Loucy (cell line): ENCODE data around the gene RTL3.

ENCODE experiments used
- H2AFZ ChIP-seq: fragments of 200-600 bp; sonication (generic); 2 replicates; pipeline ENCODE4 v1.6.0; 2016; ENCODE audit warnings: antibody characterized with exemption, mild to moderate bottlenecking, low read length, moderate library complexity
- H3F3A ChIP-seq: fragments of 200-600 bp; 2 replicates; pipeline ENCODE4 v1.6.0; 2016; ENCODE audit warnings: antibody characterized with exemption, low read depth, mild to moderate bottlenecking
- H3K27me3 ChIP-seq: fragments of 200-600 bp; sonication (generic); 2 replicates; pipeline ENCODE4 v1.6.1; 2014; ENCODE audit warnings: low read length, mild to moderate bottlenecking; ENCODE audit not compliant: insufficient read depth, poor library complexity, severe bottlenecking
- H3K36me3 ChIP-seq: fragments of 200-600 bp; sonication (generic); 2 replicates; pipeline ENCODE4 v1.6.1; 2016; ENCODE audit warnings: low read length; ENCODE audit not compliant: insufficient read depth
- H3K4me1 ChIP-seq: fragments of 200-600 bp; sonication (generic); 2 replicates; pipeline ENCODE4 v1.5.1; 2014; ENCODE audit warnings: low read length, mild to moderate bottlenecking; ENCODE audit not compliant: insufficient read depth, poor library complexity, severe bottlenecking
- H3K4me2 ChIP-seq: fragments of 200-600 bp; sonication (generic); 2 replicates; pipeline ENCODE4 v1.6.0; 2014; ENCODE audit warnings: antibody characterized with exemption, low read length, low read depth, mild to moderate bottlenecking; ENCODE audit not compliant: poor library complexity, severe bottlenecking
- H3K4me3 ChIP-seq: fragments of 200-600 bp; sonication (generic); 2 replicates; pipeline ENCODE4 v1.5.1; 2014; ENCODE audit warnings: low read length, mild to moderate bottlenecking, mixed read lengths; ENCODE audit not compliant: poor library complexity, severe bottlenecking
- H3K79me2 ChIP-seq: fragments of 200-600 bp; sonication (generic); 2 replicates; pipeline ENCODE4 v1.6.1; 2014; ENCODE audit warnings: low read length; ENCODE audit not compliant: insufficient read depth
- H3K9ac ChIP-seq: fragments of 200-600 bp; sonication (generic); 2 replicates; pipeline ENCODE4 v1.6.0; 2014; ENCODE audit warnings: mild to moderate bottlenecking, low read depth, low read length, moderate library complexity; ENCODE audit not compliant: poor library complexity, severe bottlenecking
- H3K9me2 ChIP-seq: fragments of 200-600 bp; sonication (generic); replicated peaks from 2 replicates; pipeline ENCODE4 v1.6.1; 2016; ENCODE audit warnings: low read depth, low read length, mixed read lengths
- H3K9me3 ChIP-seq: fragments of 200-600 bp; sonication (generic); 2 replicates; pipeline ENCODE4 v1.6.1; 2014; ENCODE audit warnings: mild to moderate bottlenecking, antibody characterized with exemption, low read length, low read depth; ENCODE audit not compliant: insufficient read depth
- H4K20me1 ChIP-seq: fragments of 200-600 bp; sonication (generic); 2 replicates; pipeline ENCODE4 v1.6.0; 2014; ENCODE audit warnings: antibody characterized with exemption, low read length, mild to moderate bottlenecking; ENCODE audit not compliant: insufficient read depth, poor library complexity, severe bottlenecking
- CTCF ChIP-seq: fragments of 200-600 bp; sonication (generic); conservative IDR thresholded peaks from 2 replicates; pipeline ENCODE4 v1.5.1; 2014; ENCODE audit warnings: mild to moderate bottlenecking, antibody characterized with exemption, low read length
- EZH2phosphoT487 ChIP-seq: fragments of 200-600 bp; IDR thresholded peaks from 2 replicates; pipeline ENCODE4 v1.6.1; 2018; ENCODE audit warnings: antibody characterized with exemption, mild to moderate bottlenecking, moderate library complexity, borderline replicate concordance

RTL3 gene

GRCh38 chrX:78687586-78687985 is 28.5 kb upstream of the RTL3 start:
- no peaks in the 10 kb centered on the region for H3K79me2 ChIP-seq
- no peaks in the 10 kb centered on the region for H3K4me1 ChIP-seq
- no peaks in the 10 kb centered on the region for H3K9me2 ChIP-seq
- no peak overlapping the region for H3K9ac ChIP-seq
- TF ChIP-seq CTCF (no peak), EZH2phosphoT487 (no peak)
- H3K4me2 ChIP-seq = no peak overlapping the region
- no peaks in the 10 kb centered on the region for H3F3A ChIP-seq
- no peaks in the 10 kb centered on the region for H3K27me3 ChIP-seq
- no peaks in the 10 kb centered on the region for H4K20me1 ChIP-seq
- no peak overlapping the region for H2AFZ ChIP-seq
- no peak overlapping the region for H3K4me3 ChIP-seq
- H3K9me3 ChIP-seq = no peaks in the 10 kb centered on the region
- no peaks in the 10 kb centered on the region for H3K36me3 ChIP-seq

- no peaks in the 10 kb centered on the region for H3K9me2 ChIP-seq
- TF ChIP-seq EZH2phosphoT487 = no peak
- no peak overlapping the region for H3K4me2 ChIP-seq
- H3K9ac ChIP-seq = no peak overlapping the region
- H3K4me1 ChIP-seq = peaks cover 17% of the 10 kb centered on the region
- no peaks in the 10 kb centered on the region for H3K36me3 ChIP-seq
- no peaks in the 10 kb centered on the region for H3K9me3 ChIP-seq
- no peaks in the 10 kb centered on the region for H3F3A ChIP-seq
- H3K27me3 ChIP-seq = no peaks in the 10 kb centered on the region
- no peaks in the 10 kb centered on the region for H4K20me1 ChIP-seq
- H2AFZ ChIP-seq = no peak overlapping the region
- no peak overlapping the region for H3K4me3 ChIP-seq
- H3K79me2 ChIP-seq = no peaks in the 10 kb centered on the region
Measured at GRCh38 chrX:78673246-78673645, 14.1 kb upstream of the RTL3 start.

GRCh38 chrX:78665342-78665741 is 6.2 kb upstream of the RTL3 start:
- no peaks in the 10 kb centered on the region for H3K27me3 ChIP-seq
- H3K9me2 ChIP-seq = no peaks in the 10 kb centered on the region
- H3K4me3 ChIP-seq = no peak overlapping the region
- no peak overlapping the region for H3K4me2 ChIP-seq
- TF ChIP-seq EZH2phosphoT487 = no peak
- no peak for TF ChIP-seq CTCF
- H3K9me3 ChIP-seq = peaks cover 3% of the 10 kb centered on the region; the same call in 1 of the 2 replicates
- H3F3A ChIP-seq = no peaks in the 10 kb centered on the region
- no peak overlapping the region for H2AFZ ChIP-seq
- peaks cover 32% of the 10 kb centered on the region for H3K4me1 ChIP-seq
- H3K79me2 ChIP-seq = no peaks in the 10 kb centered on the region
- H4K20me1 ChIP-seq = no peaks in the 10 kb centered on the region
- H3K36me3 ChIP-seq = no peaks in the 10 kb centered on the region
- no peak overlapping the region for H3K9ac ChIP-seq

- Histone ChIP-seq H3K4me1 (peaks cover 38% of the 10 kb centered on the region), H3K27me3 (no peaks in the 10 kb centered on the region), H3K9me2 (no peaks in the 10 kb centered on the region), H3K36me3 (no peaks in the 10 kb centered on the region), H3F3A (no peaks in the 10 kb centered on the region), H2AFZ (no peak overlapping the region), H3K4me2 (no peak overlapping the region), H3K9ac (no peak overlapping the region), H3K9me3 (peaks cover 3% of the 10 kb centered on the region; the same call in 1 of the 2 replicates), H3K79me2 (no peaks in the 10 kb centered on the region), H3K4me3 (no peak overlapping the region), H4K20me1 (no peaks in the 10 kb centered on the region)
- TF ChIP-seq CTCF (no peak), EZH2phosphoT487 (no peak)
Measured at GRCh38 chrX:78661836-78662235, 2.7 kb upstream of the RTL3 start.
